HepG2 (cell line): ENCODE measurements around the gene COQ10B. TPM values are rescaled to one million over a fixed set of nuclear protein-coding genes. Genes with fewer than 3 reads are reported as not detected.

Source experiments
- CAMTA2 ChIP-seq: sonication (generic); formaldehyde crosslinking; IDR thresholded peaks from 2 replicates; pipeline ENCODE4 v1.4.0; 2020; ENCODE audit warnings: mild to moderate bottlenecking, missing genetic modification reagents, borderline replicate concordance
- FOSL1 ChIP-seq: sonication (generic); formaldehyde crosslinking; IDR thresholded peaks from 2 replicates; pipeline ENCODE4 v1.9.0; 2021; ENCODE audit warnings: missing genetic modification reagents, borderline replicate concordance
- JUNB ChIP-seq: sonication (generic); formaldehyde crosslinking; IDR thresholded peaks from 2 replicates; pipeline ENCODE4 v1.8.0; 2022; ENCODE audit warnings: missing genetic modification reagents, mild to moderate bottlenecking, borderline replicate concordance
- KAT2B ChIP-seq: fragments of 150-350 bp; IDR thresholded peaks from 2 replicates; pipeline ENCODE4 v1.6.1; 2014; ENCODE audit warnings: low read depth, low read length, borderline replicate concordance
- NFE2L2 ChIP-seq: fragments of 150-350 bp; IDR thresholded peaks from 2 replicates; pipeline ENCODE4 v1.6.1; 2014; ENCODE audit warnings: low read length
- SIN3A ChIP-seq: IDR thresholded peaks from 2 replicates; pipeline ENCODE4 v1.6.1; 2011; ENCODE audit warnings: low read depth, mild to moderate bottlenecking, control low read depth, low read length, borderline replicate concordance
- SOX13 ChIP-seq, 3 experiments: fragments of 450-650 bp in 1 of 3; sonication (generic) in 1 of 3; formaldehyde crosslinking in 1 of 3; IDR thresholded peaks in 2 of 3; conservative IDR thresholded peaks in 1 of 3; 2 replicates each; pipeline versions ENCODE4 v1.5.0 to v1.6.1; 2016 to 2020; ENCODE audit warnings: antibody characterized with exemption in 1 of 3, mild to moderate bottlenecking in 1 of 3, missing compliant biosample characterization in 1 of 3, missing genetic modification reagents in 1 of 3, moderate library complexity in 1 of 3
- ZFP90 ChIP-seq: sonication (generic); formaldehyde crosslinking; IDR thresholded peaks from 2 replicates; pipeline ENCODE4 v1.8.0; 2022; ENCODE audit warnings: missing genetic modification reagents, mild to moderate bottlenecking, inconsistent platforms, borderline replicate concordance
- ZMAT3 ChIP-seq: sonication (generic); formaldehyde crosslinking; conservative IDR thresholded peaks from 2 replicates; pipeline ENCODE4 v1.7.0; 2021; ENCODE audit warnings: missing genetic modification reagents
- ZNF678 ChIP-seq: sonication (generic); formaldehyde crosslinking; IDR thresholded peaks from 2 replicates; pipeline ENCODE4 v1.4.0; 2020; ENCODE audit warnings: mild to moderate bottlenecking, missing genetic modification reagents
- polyA plus RNA-seq, 8 experiments: library from polyadenylated mRNA; depleted of rRNA in 3 of 8; stranded (reverse) in 7 of 8; unstranded in 1 of 8; fragments of >200 nt; fragmentation: Illumina TruSeq in 4 of 8; extraction: Trizol in 4 of 8; gene quantifications; 2 replicates each; pipeline versions ENCODE4 v1.2.1 to v1.2.3, GENCODE V29; 2011 to 2016; ENCODE audit warnings: low read depth in 4 of 8, missing spikeins in 1 of 8, mixed read lengths in 1 of 8; ENCODE audit not compliant: insufficient read depth in 1 of 8
- total RNA-seq, 5 experiments: library from RNA; depleted of rRNA; stranded (reverse); fragments of >200 nt; fragmentation: Illumina TruSeq; extraction: Trizol; gene quantifications; 2 replicates each; pipeline ENCODE4 v1.2.3, GENCODE V29; 2016; ENCODE audit warnings: low read depth in 1 of 5
- TF ChIP-seq, protein P1 (sequence below): sonication (generic); formaldehyde crosslinking; IDR thresholded peaks from 2 replicates; pipeline ENCODE4 v1.8.1; 2023; ENCODE audit warnings: mild to moderate bottlenecking, missing genetic modification reagents
- TF ChIP-seq, protein P2 (sequence below): sonication (generic); formaldehyde crosslinking; conservative IDR thresholded peaks from 2 replicates; pipeline ENCODE4 v1.5.0; 2020; ENCODE audit warnings: missing genetic modification reagents
- TF ChIP-seq, protein P3 (sequence below): sonication (generic); formaldehyde crosslinking; IDR thresholded peaks from 2 replicates; pipeline ENCODE4 v1.4.0; 2020; ENCODE audit warnings: missing genetic modification reagents
- TF ChIP-seq, protein P4 (sequence below): sonication (generic); formaldehyde crosslinking; IDR thresholded peaks from one replicate; pipeline ENCODE4 v1.5.1; 2020; ENCODE audit warnings: mild to moderate bottlenecking, missing genetic modification reagents; ENCODE audit errors: not compliant biosample characterization

COQ10B gene
- total and polyA plus RNA-seq, 2 of the 13 experiments (the other 11 are each of a cell fraction or from before 2014, with no cell fraction given), result 4.6 to 34.9 TPM

DNA sequence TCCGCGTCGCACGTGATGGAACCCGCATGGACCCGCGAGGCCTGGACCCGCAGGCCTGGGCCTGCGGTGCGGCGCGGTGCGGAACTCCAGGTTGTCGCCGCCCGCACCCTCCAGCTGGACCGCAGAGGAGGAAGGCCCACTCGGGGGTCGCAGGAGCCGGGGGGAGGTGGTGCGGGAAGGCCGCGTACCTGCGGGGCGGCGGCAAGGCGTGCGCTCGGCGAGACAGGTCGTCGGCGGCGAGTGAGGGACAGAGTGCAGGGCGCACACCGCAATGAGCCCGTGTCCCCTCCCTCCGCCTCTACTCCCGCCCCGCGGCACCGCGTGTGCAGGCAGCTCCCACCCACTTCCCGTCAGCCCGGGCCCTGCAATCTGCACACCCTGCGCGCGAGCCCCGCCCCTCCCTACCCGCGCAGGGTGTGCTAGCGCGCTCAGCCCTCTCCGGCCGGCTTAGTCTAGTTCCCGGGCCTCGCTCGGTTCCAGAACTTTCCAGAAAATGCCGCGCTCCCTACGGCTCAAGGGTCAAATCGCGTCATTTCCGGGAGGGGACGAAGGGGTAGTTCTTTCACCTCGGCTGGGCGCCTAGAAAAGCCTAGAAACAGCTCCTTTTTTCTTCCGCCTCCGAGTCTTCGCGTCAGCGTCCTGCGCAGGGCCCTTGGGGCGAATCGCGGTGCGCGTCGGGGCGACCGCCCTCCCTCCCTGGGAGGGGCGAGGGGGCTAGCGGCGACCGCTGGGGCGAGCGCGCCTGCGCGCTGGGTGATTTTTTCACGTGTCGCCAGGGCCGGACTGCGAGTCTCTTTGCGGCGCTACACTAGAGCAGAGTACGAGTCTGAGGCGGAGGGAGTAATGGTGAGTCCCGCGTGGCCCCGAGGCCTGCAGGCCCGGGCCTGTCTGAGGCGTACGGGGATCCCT is 46.5 kb downstream of the COQ10B start, which contains the start of the genes HSPD1 and HSPE1 (continued):
- TF ChIP-seq SOX13 (IDR thresholded peaks at IDR 0.05) (peak; percentile 75; the same call in 1 of the 2 replicates), SOX13 (CRISPR knock-in tag; conservative IDR thresholded peaks at IDR 0.05 in 1 of 2, IDR thresholded peaks at IDR 0.05 in 1 of 2) (peak in 1 of 2 experiments; percentile 71; a peak in 2 of 4 replicates), JUNB (peak; percentile 81), NFE2L2 (no peak), SIN3A (peak; percentile 95), CAMTA2 (CRISPR knock-in tag) (peak; percentile 91; the same call in 1 of the 2 replicates), KAT2B (no peak), ZNF678 (CRISPR knock-in tag) (peak; percentile 85), ZFP90 (CRISPR knock-in tag) (peak; percentile 96), FOSL1 (peak; percentile 65; the same call in 1 of the 2 replicates), ZMAT3 (CRISPR knock-in tag) (peak; percentile 99; the same call in 1 of the 2 replicates)
- TF ChIP-seq, protein P1, sequence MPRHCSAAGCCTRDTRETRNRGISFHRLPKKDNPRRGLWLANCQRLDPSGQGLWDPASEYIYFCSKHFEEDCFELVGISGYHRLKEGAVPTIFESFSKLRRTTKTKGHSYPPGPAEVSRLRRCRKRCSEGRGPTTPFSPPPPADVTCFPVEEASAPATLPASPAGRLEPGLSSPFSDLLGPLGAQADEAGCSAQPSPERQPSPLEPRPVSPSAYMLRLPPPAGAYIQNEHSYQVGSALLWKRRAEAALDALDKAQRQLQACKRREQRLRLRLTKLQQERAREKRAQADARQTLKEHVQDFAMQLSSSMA, result peak; percentile 97
- TF ChIP-seq, protein P2, sequence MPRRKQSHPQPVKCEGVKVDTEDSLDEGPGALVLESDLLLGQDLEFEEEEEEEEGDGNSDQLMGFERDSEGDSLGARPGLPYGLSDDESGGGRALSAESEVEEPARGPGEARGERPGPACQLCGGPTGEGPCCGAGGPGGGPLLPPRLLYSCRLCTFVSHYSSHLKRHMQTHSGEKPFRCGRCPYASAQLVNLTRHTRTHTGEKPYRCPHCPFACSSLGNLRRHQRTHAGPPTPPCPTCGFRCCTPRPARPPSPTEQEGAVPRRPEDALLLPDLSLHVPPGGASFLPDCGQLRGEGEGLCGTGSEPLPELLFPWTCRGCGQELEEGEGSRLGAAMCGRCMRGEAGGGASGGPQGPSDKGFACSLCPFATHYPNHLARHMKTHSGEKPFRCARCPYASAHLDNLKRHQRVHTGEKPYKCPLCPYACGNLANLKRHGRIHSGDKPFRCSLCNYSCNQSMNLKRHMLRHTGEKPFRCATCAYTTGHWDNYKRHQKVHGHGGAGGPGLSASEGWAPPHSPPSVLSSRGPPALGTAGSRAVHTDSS (CRISPR knock-in tag), result peak; percentile 80; the same call in 1 of the 2 replicates
- TF ChIP-seq, protein P3, sequence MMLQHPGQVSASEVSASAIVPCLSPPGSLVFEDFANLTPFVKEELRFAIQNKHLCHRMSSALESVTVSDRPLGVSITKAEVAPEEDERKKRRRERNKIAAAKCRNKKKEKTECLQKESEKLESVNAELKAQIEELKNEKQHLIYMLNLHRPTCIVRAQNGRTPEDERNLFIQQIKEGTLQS, result peak; percentile 67
- TF ChIP-seq, protein P4, sequence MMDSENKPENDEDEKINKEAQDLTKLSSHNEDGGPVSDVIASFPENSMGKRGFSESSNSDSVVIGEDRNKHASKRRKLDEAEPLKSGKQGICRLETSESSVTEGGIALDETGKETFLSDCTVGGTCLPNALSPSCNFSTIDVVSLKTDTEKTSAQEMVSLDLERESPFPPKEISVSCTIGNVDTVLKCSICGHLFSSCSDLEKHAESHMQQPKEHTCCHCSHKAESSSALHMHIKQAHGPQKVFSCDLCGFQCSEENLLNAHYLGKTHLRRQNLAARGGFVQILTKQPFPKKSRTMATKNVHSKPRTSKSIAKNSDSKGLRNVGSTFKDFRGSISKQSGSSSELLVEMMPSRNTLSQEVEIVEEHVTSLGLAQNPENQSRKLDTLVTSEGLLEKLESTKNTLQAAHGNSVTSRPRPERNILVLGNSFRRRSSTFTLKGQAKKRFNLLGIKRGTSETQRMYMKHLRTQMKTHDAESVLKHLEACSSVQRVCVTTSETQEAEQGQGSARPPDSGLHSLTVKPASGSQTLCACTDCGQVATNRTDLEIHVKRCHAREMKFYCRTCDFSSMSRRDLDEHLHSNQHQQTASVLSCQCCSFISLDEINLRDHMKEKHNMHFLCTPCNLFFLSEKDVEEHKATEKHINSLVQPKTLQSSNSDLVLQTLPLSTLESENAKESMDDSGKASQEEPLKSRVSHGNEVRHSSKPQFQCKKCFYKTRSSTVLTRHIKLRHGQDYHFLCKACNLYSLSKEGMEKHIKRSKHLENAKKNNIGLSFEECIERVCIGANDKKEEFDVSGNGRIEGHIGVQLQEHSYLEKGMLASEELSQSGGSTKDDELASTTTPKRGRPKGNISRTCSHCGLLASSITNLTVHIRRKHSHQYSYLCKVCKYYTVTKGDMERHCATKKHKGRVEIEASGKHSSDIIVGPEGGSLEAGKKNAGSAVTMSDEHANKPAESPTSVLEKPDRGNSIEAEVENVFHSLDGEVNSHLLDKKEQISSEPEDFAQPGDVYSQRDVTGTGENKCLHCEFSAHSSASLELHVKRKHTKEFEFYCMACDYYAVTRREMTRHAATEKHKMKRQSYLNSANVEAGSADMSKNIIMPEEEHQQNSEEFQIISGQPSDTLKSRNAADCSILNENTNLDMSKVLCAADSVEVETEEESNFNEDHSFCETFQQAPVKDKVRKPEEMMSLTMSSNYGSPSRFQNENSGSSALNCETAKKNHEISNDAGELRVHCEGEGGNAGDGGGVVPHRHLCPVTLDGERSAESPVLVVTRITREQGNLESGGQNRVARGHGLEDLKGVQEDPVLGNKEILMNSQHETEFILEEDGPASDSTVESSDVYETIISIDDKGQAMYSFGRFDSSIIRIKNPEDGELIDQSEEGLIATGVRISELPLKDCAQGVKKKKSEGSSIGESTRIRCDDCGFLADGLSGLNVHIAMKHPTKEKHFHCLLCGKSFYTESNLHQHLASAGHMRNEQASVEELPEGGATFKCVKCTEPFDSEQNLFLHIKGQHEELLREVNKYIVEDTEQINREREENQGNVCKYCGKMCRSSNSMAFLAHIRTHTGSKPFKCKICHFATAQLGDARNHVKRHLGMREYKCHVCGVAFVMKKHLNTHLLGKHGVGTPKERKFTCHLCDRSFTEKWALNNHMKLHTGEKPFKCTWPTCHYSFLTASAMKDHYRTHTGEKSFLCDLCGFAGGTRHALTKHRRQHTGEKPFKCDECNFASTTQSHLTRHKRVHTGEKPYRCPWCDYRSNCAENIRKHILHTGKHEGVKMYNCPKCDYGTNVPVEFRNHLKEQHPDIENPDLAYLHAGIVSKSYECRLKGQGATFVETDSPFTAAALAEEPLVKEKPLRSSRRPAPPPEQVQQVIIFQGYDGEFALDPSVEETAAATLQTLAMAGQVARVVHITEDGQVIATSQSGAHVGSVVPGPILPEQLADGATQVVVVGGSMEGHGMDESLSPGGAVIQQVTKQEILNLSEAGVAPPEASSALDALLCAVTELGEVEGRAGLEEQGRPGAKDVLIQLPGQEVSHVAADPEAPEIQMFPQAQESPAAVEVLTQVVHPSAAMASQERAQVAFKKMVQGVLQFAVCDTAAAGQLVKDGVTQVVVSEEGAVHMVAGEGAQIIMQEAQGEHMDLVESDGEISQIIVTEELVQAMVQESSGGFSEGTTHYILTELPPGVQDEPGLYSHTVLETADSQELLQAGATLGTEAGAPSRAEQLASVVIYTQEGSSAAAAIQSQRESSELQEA, result peak; percentile 87
